ENCODE results near the gene HSD17B12.
A peak's percentile ranks its signal among the peaks of the same experiment; 100 is the strongest.

HSD17B12 gene

GRCh38 chr11:43736502-43737200, 56.1 kb downstream of the HSD17B12 start:
- TF ChIP-seq CTCF (IDR thresholded peaks at IDR 0.05; ENCODE audit: low read depth, low read length, missing control alignments), result no peak
- no peak overlapping the region for H3K4me3 ChIP-seq (replicated peaks; ENCODE audit: low read depth, low read length)
- no peak for DNase-seq (ENCODE audit: extremely low read depth, low read depth)

- DNase-seq (ENCODE audit: extremely low read depth, low read depth), result no peak
- no peak overlapping the region for H3K4me3 ChIP-seq (replicated peaks; ENCODE audit: low read depth, low read length)
- no peak for TF ChIP-seq CTCF (IDR thresholded peaks at IDR 0.05; ENCODE audit: low read depth, low read length, missing control alignments)
Observed at GRCh38 chr11:43737201-43737590, 56.7 kb downstream of the HSD17B12 start.

GRCh38 chr11:43738600-43739409, 58.3 kb downstream of the HSD17B12 start:
- H3K4me3 ChIP-seq (replicated peaks; ENCODE audit: low read depth, low read length), result no peak overlapping the region
- TF ChIP-seq CTCF (IDR thresholded peaks at IDR 0.05; ENCODE audit: low read depth, low read length, missing control alignments), result no peak
- peak; percentile 62 for DNase-seq (ENCODE audit: extremely low read depth, low read depth)

- H3K4me3 ChIP-seq (replicated peaks; ENCODE audit: low read depth, low read length), result no peak overlapping the region
- DNase-seq (ENCODE audit: extremely low read depth, low read depth), result no peak
- TF ChIP-seq CTCF (IDR thresholded peaks at IDR 0.05; ENCODE audit: low read depth, low read length, missing control alignments), result no peak
Observed at GRCh38 chr11:43746670-43747069, 66.1 kb downstream of the HSD17B12 start.

GRCh38 chr11:43747130-43747802, 66.7 kb downstream of the HSD17B12 start:
- no peak for TF ChIP-seq CTCF (IDR thresholded peaks at IDR 0.05; ENCODE audit: low read depth, low read length, missing control alignments)
- no peak for DNase-seq (ENCODE audit: extremely low read depth, low read depth)
- H3K4me3 ChIP-seq (replicated peaks; ENCODE audit: low read depth, low read length), result no peak overlapping the region

- TF ChIP-seq CTCF (IDR thresholded peaks at IDR 0.05; ENCODE audit: low read depth, low read length, missing control alignments), result no peak
- no peak for DNase-seq (ENCODE audit: extremely low read depth, low read depth)
- no peak overlapping the region for H3K4me3 ChIP-seq (replicated peaks; ENCODE audit: low read depth, low read length)
Observed at GRCh38 chr11:43748095-43748494, 67.6 kb downstream of the HSD17B12 start.
